ENCODE results near the gene RAB22A. TPM values are rescaled to one million over a fixed set of nuclear protein-coding genes. Genes with fewer than 3 reads are reported as not detected.

The RAB22A gene
- total and polyA plus RNA-seq, 2 donors (not counting 3 experiments of a cell fraction or from before 2014, with no cell fraction given) = 8.6 to 16.3 TPM

DNA sequence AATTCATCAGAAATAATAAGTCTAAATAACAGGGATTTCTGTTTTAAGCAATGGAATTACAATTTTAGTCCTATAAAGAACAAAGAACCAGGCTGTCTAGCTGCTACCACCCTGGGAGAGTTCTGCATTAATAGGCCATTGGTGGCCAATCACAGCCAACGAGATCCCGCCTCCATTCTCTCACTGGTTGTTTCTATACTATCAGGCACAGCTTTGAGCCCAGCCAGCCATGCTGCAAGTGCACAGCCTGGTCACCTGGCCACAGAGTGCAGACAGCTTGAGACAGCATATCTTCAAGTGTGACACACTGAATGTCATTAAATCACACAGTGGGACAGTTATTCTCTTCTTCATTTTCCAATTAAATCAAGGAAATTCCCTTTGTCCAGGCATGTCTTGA is 16.1 kb upstream of the RAB22A start:
- no peaks in the 10 kb centered on the region for H3K9me3 ChIP-seq (replicated peaks; ENCODE audit: control insufficient read depth, insufficient read depth, low read length)
- H3K79me2 ChIP-seq (ENCODE audit: control insufficient read depth, insufficient read depth, low read length) = peaks cover 52% of the 10 kb centered on the region
- H3K9me1 ChIP-seq (replicated peaks; ENCODE audit: control insufficient read depth, extremely low read depth, insufficient read depth, low read length) = no peaks in the 10 kb centered on the region
- H3K27me3 ChIP-seq (ENCODE audit: control insufficient read depth in 2 of 2, insufficient read depth in 2 of 2, low read length in 2 of 2) = no peaks in the 10 kb centered on the region
- intact Hi-C loops (cut with micrococcal nuclease) = no loop called here
- ChIA-PET POLR2A (no interaction called here), CTCF (interaction anchor here (1.1 kb wide), 1 partner anchor 67 kb away, joined by 3 read pairs; no protein-coding TSS in a partner anchor)
- dilution Hi-C loops (cut with MboI; ENCODE audit: extremely low pct_ligation_motif_present, low sequenced_read_pairs) = no loop called here
- H3K27ac ChIP-seq (ENCODE audit: insufficient read depth, low read depth, low read length) = no peak overlapping the region
- H3K4me2 ChIP-seq (ENCODE audit: insufficient read depth, low read length) = no peak overlapping the region
- H3K9ac ChIP-seq (replicated peaks; ENCODE audit: extremely low read depth, insufficient read depth, low read length) = no peak overlapping the region
- H3K4me1 ChIP-seq (ENCODE audit: control insufficient read depth, extremely low read depth, insufficient read depth, low read length) = no peaks in the 10 kb centered on the region
- H3K36me3 ChIP-seq (ENCODE audit: control insufficient read depth in 2 of 2, extremely low read depth in 1 of 2, insufficient read depth in 2 of 2, low read length in 2 of 2) = peaks cover 0 to 3% of the 10 kb centered on the region in 2 experiments
- TF ChIP-seq FOS (IDR thresholded peaks at IDR 0.05; ENCODE audit: borderline replicate concordance, insufficient read depth, low read length) (no peak), POLR2A (IDR thresholded peaks at IDR 0.05; ENCODE audit: low read depth, low read length) (no peak), EZH2 (IDR thresholded peaks at IDR 0.05; ENCODE audit: borderline replicate concordance, low read depth, low read length, severe bottlenecking) (no peak), POLR2AphosphoS5 (IDR thresholded peaks at IDR 0.05; ENCODE audit: insufficient read depth, low read depth, low read length) (no peak), MYC (IDR thresholded peaks at IDR 0.05; ENCODE audit: low read depth, low read length) (no peak), JUN (IDR thresholded peaks at IDR 0.05; ENCODE audit: borderline replicate concordance, insufficient read depth, insufficient read length, low read depth) (no peak), GATA2 (IDR thresholded peaks at IDR 0.05; ENCODE audit: insufficient read depth, insufficient read length, low read depth, low read length) (no peak)
- TF ChIP-seq, protein P1, sequence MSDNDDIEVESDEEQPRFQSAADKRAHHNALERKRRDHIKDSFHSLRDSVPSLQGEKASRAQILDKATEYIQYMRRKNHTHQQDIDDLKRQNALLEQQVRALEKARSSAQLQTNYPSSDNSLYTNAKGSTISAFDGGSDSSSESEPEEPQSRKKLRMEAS (IDR thresholded peaks at IDR 0.05; ENCODE audit: insufficient read depth, insufficient read length) = no peak
- TF ChIP-seq, protein P2, sequence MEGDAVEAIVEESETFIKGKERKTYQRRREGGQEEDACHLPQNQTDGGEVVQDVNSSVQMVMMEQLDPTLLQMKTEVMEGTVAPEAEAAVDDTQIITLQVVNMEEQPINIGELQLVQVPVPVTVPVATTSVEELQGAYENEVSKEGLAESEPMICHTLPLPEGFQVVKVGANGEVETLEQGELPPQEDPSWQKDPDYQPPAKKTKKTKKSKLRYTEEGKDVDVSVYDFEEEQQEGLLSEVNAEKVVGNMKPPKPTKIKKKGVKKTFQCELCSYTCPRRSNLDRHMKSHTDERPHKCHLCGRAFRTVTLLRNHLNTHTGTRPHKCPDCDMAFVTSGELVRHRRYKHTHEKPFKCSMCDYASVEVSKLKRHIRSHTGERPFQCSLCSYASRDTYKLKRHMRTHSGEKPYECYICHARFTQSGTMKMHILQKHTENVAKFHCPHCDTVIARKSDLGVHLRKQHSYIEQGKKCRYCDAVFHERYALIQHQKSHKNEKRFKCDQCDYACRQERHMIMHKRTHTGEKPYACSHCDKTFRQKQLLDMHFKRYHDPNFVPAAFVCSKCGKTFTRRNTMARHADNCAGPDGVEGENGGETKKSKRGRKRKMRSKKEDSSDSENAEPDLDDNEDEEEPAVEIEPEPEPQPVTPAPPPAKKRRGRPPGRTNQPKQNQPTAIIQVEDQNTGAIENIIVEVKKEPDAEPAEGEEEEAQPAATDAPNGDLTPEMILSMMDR (IDR thresholded peaks at IDR 0.05; ENCODE audit: extremely low read depth in 1 of 2, insufficient read depth in 1 of 2, low read depth in 1 of 2, low read length in 2 of 2) = no peak
- no peak overlapping the region for H2AFZ ChIP-seq (ENCODE audit: low read depth, low read length)
- BruUV-seq (replicated peaks) = no TSS peak
- DNase-seq (ENCODE audit: low read depth, low spot score) (no peak), FAIRE-seq (no peak)
- no peak overlapping the region for H3K4me3 ChIP-seq (replicated peaks in 1 of 3; ENCODE audit: insufficient read depth in 1 of 3, low read depth in 1 of 3, low read length in 3 of 3)
- H4K20me1 ChIP-seq (replicated peaks; ENCODE audit: control insufficient read depth, extremely low read depth, insufficient read depth, low read length) = peaks cover 2% of the 10 kb centered on the region
